ENCODE data around the gene RNF2. TPM values are rescaled to one million over a fixed set of nuclear protein-coding genes. Genes with fewer than 3 reads are reported as not detected.

RNF2 gene
- total RNA-seq, 4 donors from 2014 or later: 9.1 to 14.0 (median 12.9) TPM

- Histone ChIP-seq H3K36me3 (no peaks in the 10 kb centered on the region), H3K4me1 (peaks cover 0 to 5% (median 0%) of the 10 kb centered on the region in 4 donors), H3K27me3 (no peaks in the 10 kb centered on the region), H3K27ac (replicated peaks in 1 of 4) (no peak overlapping the region), H3K9me3 (no peaks in the 10 kb centered on the region), H3K4me3 (no peak overlapping the region)
- TF ChIP-seq CTCF (IDR thresholded peaks at IDR 0.05) (no peak), POLR2A (IDR thresholded peaks at IDR 0.05; ENCODE audit: low read depth) (no peak), POLR2AphosphoS5 (IDR thresholded peaks at IDR 0.05) (no peak), EP300 (IDR thresholded peaks at IDR 0.05) (no peak)
- DNase-seq (ENCODE audit: extremely low spot score): no peak
- intact Hi-C loops (cut with DNase I): no loop called here
These were observed 35.1 kb downstream of the RNF2 start for GRCh38 chr1:185080422-185080821.

- H3K4me1 ChIP-seq: peaks cover 0 to 5% (median 0%) of the 10 kb centered on the region in 4 donors
- intact Hi-C loops (cut with DNase I): no loop called here
- no peak overlapping the region for H3K27ac ChIP-seq (replicated peaks in 1 of 4)
- H3K27me3 ChIP-seq: no peaks in the 10 kb centered on the region
- H3K9me3 ChIP-seq: no peaks in the 10 kb centered on the region
- peaks cover 0 to 15% (median 12%) of the 10 kb centered on the region in 4 donors for H3K36me3 ChIP-seq
- TF ChIP-seq EP300 (IDR thresholded peaks at IDR 0.05) (no peak), POLR2A (IDR thresholded peaks at IDR 0.05; ENCODE audit: low read depth) (no peak), POLR2AphosphoS5 (IDR thresholded peaks at IDR 0.05) (no peak), CTCF (IDR thresholded peaks at IDR 0.05) (no peak)
- 86% methylated on average over 2 of the region's 2 CpGs for WGBS
- no peak overlapping the region for H3K4me3 ChIP-seq
- no peak for DNase-seq (ENCODE audit: extremely low spot score)
These were observed 38.5 kb downstream of the RNF2 start for GRCh38 chr1:185083818-185084217.

GRCh38 chr1:185087101-185087500 lies 41.7 kb downstream of the RNF2 start:
- H3K36me3 ChIP-seq: peaks cover 9 to 35% (median 19%) of the 10 kb centered on the region in 4 donors
- peaks cover 0 to 5% (median 0%) of the 10 kb centered on the region in 4 donors for H3K4me1 ChIP-seq
- WGBS: 95% methylated on average over 1 of the region's 1 CpG
- TF ChIP-seq EP300 (IDR thresholded peaks at IDR 0.05) (no peak), CTCF (IDR thresholded peaks at IDR 0.05) (no peak), POLR2AphosphoS5 (IDR thresholded peaks at IDR 0.05) (no peak), POLR2A (IDR thresholded peaks at IDR 0.05; ENCODE audit: low read depth) (no peak)
- no peak for DNase-seq (ENCODE audit: extremely low spot score)
- H3K27ac ChIP-seq (replicated peaks in 1 of 4): no peak overlapping the region
- H3K4me3 ChIP-seq: no peak overlapping the region
- intact Hi-C loops (cut with DNase I): no loop called here
- H3K27me3 ChIP-seq: no peaks in the 10 kb centered on the region
- H3K9me3 ChIP-seq: no peaks in the 10 kb centered on the region

- no peak for TF ChIP-seq POLR2AphosphoS5 (IDR thresholded peaks at IDR 0.05)
- TF ChIP-seq CTCF (IDR thresholded peaks at IDR 0.05): no peak
- no peak for TF ChIP-seq POLR2A (IDR thresholded peaks at IDR 0.05; ENCODE audit: low read depth)
- TF ChIP-seq EP300 (IDR thresholded peaks at IDR 0.05): no peak
- Histone ChIP-seq H3K9me3 (no peaks in the 10 kb centered on the region), H3K4me3 (no peak overlapping the region), H3K27me3 (no peaks in the 10 kb centered on the region), H3K36me3 (peaks cover 11 to 41% (median 21%) of the 10 kb centered on the region in 4 donors), H3K27ac (replicated peaks in 1 of 4) (no peak overlapping the region), H3K4me1 (peaks cover 0 to 5% (median 0%) of the 10 kb centered on the region in 4 donors)
- DNase-seq (ENCODE audit: extremely low spot score): no peak
- intact Hi-C loops (cut with DNase I): no loop called here
These were observed 42.4 kb downstream of the RNF2 start for GRCh38 chr1:185087746-185088145.

GRCh38 chr1:185091480-185091879 lies 46.1 kb downstream of the RNF2 start:
- intact Hi-C loops (cut with DNase I): no loop called here
- Histone ChIP-seq H3K4me3 (no peak overlapping the region), H3K9me3 (no peaks in the 10 kb centered on the region), H3K27me3 (no peaks in the 10 kb centered on the region), H3K4me1 (no peaks in the 10 kb centered on the region), H3K36me3 (peaks cover 11 to 69% (median 35%) of the 10 kb centered on the region in 4 donors), H3K27ac (replicated peaks in 1 of 4) (no peak overlapping the region)
- WGBS: 78% methylated on average over 5 of the region's 5 CpGs
- TF ChIP-seq CTCF (IDR thresholded peaks at IDR 0.05) (no peak), POLR2A (IDR thresholded peaks at IDR 0.05; ENCODE audit: low read depth) (no peak), EP300 (IDR thresholded peaks at IDR 0.05) (no peak), POLR2AphosphoS5 (IDR thresholded peaks at IDR 0.05) (no peak)
- DNase-seq (ENCODE audit: extremely low spot score): no peak

All from esophagus muscularis mucosa (tissue), 4 donors.